Central memory CD8-positive, alpha-beta T cell (primary cell): ENCODE results near the gene MARCOL.

Experiments
- ATAC-seq: fragments of 150-1000 bp; cut with Tn5 transposase; replicated peaks from 2 replicates; pipeline ENCODE4 v1.10.0; 2022; ENCODE audit warnings: mild to moderate bottlenecking, moderate FRiP score, moderate number of reproducible peaks; ENCODE audit not compliant: poor library complexity, severe bottlenecking; ENCODE audit errors: extremely low read depth
- DNase-seq, 2 donors: peaks; one replicate each; pipeline ENCODE4 v3.0.0; 2021; ENCODE audit warnings: low spot score in 2 of 2
- H3K27ac Mint-ChIP-seq: one replicate; pipeline ENCODE4 v1.8.0; 2022; ENCODE audit warnings: low read depth, mild to moderate bottlenecking, moderate library complexity, mixed read lengths
- H3K27me3 Mint-ChIP-seq: one replicate; pipeline ENCODE4 v1.8.0; 2022; ENCODE audit warnings: mixed read lengths
- H3K36me3 Mint-ChIP-seq: one replicate; pipeline ENCODE4 v1.8.0; 2022; ENCODE audit warnings: mild to moderate bottlenecking, moderate library complexity, mixed read lengths; ENCODE audit not compliant: insufficient read depth
- H3K4me1 Mint-ChIP-seq: one replicate; pipeline ENCODE4 v1.8.0; 2022; ENCODE audit warnings: mixed read lengths
- H3K4me3 Mint-ChIP-seq: one replicate; pipeline ENCODE4 v1.8.0; 2022; ENCODE audit warnings: mild to moderate bottlenecking, moderate library complexity, mixed read lengths
- H3K9me3 Mint-ChIP-seq: one replicate; pipeline ENCODE4 v1.8.0; 2022; ENCODE audit warnings: mixed read lengths

Gene MARCOL, protein sequence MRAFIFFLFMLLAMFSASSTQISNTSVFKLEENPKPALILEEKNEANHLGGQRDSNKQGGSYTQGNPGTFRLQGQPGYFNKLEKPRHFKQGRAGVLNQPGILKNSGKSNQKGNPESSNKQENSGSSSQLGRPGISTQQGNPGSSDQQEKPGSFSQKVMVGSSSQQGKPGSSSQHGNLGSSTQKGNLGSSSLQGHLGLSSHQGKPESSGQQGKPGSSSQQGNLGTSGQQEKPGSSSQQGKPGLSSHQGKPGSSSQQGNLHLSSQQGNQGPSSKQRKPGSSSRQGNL

DNA sequence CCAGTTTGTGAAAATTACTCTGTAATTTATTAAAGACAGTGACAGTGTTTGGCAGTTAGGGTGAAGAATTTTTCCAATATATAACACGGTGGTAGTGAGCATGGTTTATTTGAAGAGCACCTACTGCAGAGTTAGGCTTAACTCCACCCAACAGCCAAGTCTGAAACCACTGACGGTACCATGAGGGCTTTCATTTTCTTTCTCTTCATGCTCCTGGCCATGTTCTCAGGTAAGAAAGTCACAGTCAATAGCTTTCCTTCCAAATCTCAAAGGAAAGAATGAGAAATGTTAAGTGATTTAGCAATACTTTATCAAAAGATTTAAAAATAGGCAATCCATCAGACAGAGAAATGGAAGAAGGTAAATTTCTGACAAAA, at the start of gene MARCOL:
Gene MARCOL (plus strand): TSS at position 108 of the 377 bp plus-strand sequence. CDS start 73 bp downstream, at position 181.
- ATAC-seq (no peak), DNase-seq (no peak)
- Mint-ChIP-seq H3K27ac (no peak within 1 kb of the TSS), H3K27me3 (peaks cover 11% of the 10 kb centered on the region), H3K36me3 (no peaks in the 10 kb centered on the region), H3K4me3 (no peak within 1 kb of the TSS), H3K9me3 (no peaks in the 10 kb centered on the region), H3K4me1 (no peaks in the 10 kb centered on the region)

DNA sequence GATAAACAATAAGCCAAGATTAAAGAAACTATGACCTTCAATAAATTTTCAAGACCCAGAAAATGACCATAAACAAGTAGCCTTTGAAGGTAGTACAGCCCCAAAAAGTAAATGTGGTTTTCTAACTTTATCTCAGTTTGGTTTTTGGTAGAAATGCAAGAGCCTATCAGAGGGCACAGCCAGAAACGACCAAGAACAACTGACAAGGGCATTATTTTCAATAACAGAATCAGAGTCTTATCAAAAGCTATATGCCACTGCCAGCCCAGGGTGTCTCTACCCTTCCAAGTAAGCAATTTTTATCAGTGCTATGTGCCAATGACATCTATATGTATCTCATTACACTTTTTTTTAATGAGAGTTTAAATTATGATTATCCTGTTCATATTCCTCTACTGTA, 47.3 kb upstream of the MARCOL start:
- Mint-ChIP-seq H3K4me3 (no peak overlapping the region), H3K9me3 (no peaks in the 10 kb centered on the region), H3K36me3 (no peaks in the 10 kb centered on the region), H3K27ac (no peak overlapping the region), H3K27me3 (peaks cover 11% of the 10 kb centered on the region), H3K4me1 (no peaks in the 10 kb centered on the region)
- DNase-seq (no peak), ATAC-seq (no peak)

DNA sequence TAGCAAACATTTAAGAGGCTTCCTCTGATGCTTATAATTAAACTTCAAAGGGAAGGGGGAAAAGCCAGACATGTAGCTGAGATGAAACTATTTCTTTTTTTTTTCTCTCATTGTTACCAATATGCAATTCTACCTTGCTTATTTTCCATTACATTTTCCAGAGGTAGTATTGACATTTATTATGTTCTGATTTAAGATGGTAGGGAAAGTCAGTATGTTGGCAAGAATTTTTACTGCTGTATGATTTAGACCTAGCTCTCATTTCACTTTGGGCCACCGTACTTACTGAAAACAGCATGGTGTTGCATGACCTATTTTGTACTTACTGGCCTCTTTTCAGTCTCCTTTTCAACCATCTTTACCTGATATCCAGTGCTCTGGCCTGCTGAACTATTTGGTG, 45.1 kb upstream of the MARCOL start:
- Mint-ChIP-seq H3K27me3 (no peaks in the 10 kb centered on the region), H3K36me3 (no peaks in the 10 kb centered on the region), H3K4me1 (no peaks in the 10 kb centered on the region), H3K9me3 (no peaks in the 10 kb centered on the region), H3K27ac (no peak overlapping the region), H3K4me3 (no peak overlapping the region)
- no peak for DNase-seq
- no peak for ATAC-seq

DNA sequence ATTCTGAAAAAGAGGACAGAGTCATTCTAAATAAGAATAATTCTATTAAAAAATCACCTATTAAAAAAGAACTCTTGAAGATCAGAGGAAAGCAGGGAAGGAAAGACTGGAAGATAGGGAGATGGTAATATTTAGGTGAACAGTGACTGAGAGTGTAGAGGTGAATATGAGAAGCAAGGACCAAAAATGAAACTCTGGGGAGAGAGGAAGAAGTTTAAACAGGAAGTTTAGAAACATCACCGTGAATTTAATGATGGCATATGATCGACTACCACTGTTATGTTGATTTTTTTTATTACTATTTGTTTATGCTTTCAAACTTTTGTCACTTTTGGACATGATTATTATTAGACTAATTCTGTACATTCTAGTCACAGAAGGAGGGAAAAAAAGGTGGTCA, 37.2 kb upstream of the MARCOL start:
- H3K4me1 Mint-ChIP-seq, result no peaks in the 10 kb centered on the region
- H3K36me3 Mint-ChIP-seq, result no peaks in the 10 kb centered on the region
- H3K27ac Mint-ChIP-seq, result no peak overlapping the region
- no peaks in the 10 kb centered on the region for H3K27me3 Mint-ChIP-seq
- ATAC-seq (no peak), DNase-seq (no peak)
- no peak overlapping the region for H3K4me3 Mint-ChIP-seq
- H3K9me3 Mint-ChIP-seq, result no peaks in the 10 kb centered on the region

DNA sequence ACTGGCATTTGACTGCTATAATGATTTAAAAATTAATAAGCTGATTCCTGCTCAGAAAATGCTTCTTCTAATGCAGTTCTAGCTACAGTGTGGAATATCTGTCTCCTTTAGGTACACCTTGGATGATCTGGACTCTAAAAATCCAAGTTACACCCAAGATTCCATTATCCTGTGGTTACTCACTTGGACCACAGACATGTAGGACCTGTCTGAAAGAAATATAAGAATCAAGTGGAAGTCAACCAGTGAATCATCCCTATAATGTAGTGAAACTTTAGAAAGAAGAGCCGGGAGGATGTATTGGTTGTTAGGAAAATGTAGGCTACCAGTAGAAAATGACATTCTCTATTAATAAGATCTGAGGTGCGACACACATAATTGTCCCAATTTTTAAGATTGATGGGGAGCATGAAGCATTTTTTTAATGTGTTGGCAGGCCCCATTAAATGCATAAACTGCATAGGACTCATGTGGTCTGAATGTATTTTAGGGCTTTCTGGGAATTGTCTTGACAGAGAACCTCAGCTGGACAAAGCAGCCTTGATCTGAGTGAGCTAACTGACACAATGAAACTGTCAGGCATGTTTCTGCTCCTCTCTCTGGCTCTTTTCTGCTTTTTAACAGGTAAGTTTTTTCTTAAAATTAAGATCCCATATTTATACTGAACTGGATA, 35.7 kb upstream of the MARCOL start, which contains the start of gene SPINK6:
Gene SPINK6 (plus strand): TSS at position 512 of the 673 bp plus-strand sequence. CDS start 55 bp downstream, at position 567.
- no peak for ATAC-seq
- no peak for DNase-seq
- no peak within 1 kb of the TSS for H3K27ac Mint-ChIP-seq

DNA sequence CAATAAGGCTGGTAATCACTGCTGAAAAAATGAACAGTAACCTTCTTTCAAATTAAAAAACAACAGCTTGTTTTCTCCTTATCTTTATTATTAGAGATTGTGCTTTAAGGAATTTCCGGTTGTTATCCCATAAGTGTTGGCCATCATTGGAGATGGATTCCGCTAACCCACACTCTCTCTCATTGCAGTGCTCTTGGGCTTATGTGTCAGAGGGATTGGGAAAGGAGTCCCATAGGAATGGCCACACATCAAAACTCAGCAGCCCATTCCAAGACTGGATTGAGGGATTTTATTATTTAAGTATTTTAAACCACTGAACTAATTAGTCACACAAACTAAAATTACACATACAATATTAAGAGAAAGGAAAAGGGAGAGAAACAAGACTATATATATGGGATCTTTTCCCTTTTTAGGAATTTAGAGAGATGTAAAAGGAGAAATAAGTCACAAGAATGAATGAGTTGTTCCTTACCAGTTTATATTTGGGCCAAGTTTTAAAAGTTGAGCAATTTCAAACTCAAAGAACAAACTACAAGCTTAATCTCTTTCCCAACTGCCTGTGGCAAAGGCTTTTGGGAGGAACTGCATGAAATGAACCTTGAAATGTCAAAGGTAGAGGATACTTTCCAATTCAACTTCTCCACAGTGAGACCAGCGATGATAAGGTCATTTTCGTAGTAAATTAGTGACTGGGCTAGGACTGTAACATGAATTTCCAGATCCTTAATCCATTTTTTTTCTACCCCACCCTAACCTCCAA, 33.1 kb upstream of the MARCOL start:
- DNase-seq (no peak), ATAC-seq (no peak)
- Mint-ChIP-seq H3K27me3 (peaks cover 9% of the 10 kb centered on the region), H3K27ac (no peak overlapping the region), H3K4me1 (no peaks in the 10 kb centered on the region), H3K4me3 (no peak overlapping the region), H3K36me3 (no peaks in the 10 kb centered on the region), H3K9me3 (no peaks in the 10 kb centered on the region)

More for the DNA sequence above, 35.7 kb upstream of the MARCOL start, which contains the start of gene SPINK6:
- Mint-ChIP-seq H3K4me3 (no peak within 1 kb of the TSS), H3K27me3 (peaks cover 9% of the 10 kb centered on the region), H3K9me3 (no peaks in the 10 kb centered on the region), H3K4me1 (no peaks in the 10 kb centered on the region), H3K36me3 (no peaks in the 10 kb centered on the region)

DNA sequence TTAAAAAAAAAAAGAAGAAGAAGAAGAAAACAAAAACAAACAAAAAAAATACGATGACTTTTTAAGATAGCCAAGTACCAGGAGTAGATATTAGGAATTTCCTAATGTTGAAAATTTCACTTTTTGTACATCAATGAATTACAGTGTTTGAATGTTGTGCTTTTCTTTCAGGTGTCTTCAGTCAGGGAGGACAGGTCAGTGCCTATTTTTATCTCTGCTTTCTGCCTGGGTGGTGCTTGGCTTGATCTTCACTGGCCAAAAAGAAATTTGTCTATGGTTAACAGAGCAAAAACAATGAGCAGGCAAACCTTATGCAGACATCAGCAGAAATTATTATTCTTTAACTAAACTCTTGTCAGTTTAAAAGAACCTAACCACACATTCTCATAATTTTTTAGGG, 32.5 kb upstream of the MARCOL start:
- Mint-ChIP-seq H3K4me3 (no peak overlapping the region), H3K36me3 (no peaks in the 10 kb centered on the region), H3K27ac (no peak overlapping the region), H3K4me1 (no peaks in the 10 kb centered on the region), H3K27me3 (peaks cover 9% of the 10 kb centered on the region), H3K9me3 (no peaks in the 10 kb centered on the region)
- no peak for DNase-seq
- no peak for ATAC-seq

DNA sequence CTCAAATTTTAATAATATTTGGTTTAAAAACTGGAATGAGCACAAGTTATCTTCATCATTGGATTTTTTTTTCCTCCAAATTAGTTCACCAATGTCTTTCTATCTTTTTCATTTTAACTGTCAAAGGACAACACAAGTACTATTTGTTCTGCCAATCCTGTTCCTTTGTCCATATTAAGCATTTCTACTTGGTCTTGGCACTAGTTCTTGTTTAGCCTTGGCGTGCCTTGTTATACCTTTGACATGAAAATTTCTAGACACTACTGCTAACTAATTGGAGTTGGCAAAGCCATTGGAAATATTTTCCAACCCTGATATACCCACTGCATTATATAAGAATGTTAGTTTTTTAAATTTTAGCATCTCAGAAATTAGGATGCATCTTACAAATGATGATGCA, 31.7 kb upstream of the MARCOL start:
- no peak overlapping the region for H3K4me3 Mint-ChIP-seq
- no peaks in the 10 kb centered on the region for H3K36me3 Mint-ChIP-seq
- no peaks in the 10 kb centered on the region for H3K9me3 Mint-ChIP-seq
- no peaks in the 10 kb centered on the region for H3K4me1 Mint-ChIP-seq
- DNase-seq (no peak), ATAC-seq (no peak)
- H3K27me3 Mint-ChIP-seq, result peaks cover 9% of the 10 kb centered on the region
- H3K27ac Mint-ChIP-seq, result no peak overlapping the region

DNA sequence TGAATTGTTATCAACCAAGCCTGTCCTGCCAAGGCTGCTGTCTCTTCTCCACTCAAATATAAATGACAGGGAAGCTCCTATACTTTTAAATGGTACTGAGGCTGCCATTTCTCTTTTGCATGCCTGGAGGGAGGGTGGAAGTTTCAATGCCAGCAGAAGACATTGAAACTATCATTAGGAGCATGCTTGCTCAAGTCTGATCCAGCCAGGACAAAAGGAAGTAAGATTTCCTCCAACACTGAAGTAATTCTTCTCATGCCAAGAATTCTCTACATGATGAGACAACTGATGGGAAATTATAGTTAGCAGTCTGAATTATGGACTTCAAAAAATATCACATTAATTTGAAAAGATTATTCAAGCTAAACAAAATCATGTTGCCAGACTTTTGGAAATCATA, 30.1 kb upstream of the MARCOL start:
- H3K27me3 Mint-ChIP-seq, result peaks cover 9% of the 10 kb centered on the region
- ATAC-seq, result no peak
- DNase-seq, result no peak
- H3K27ac Mint-ChIP-seq, result no peak overlapping the region
- H3K9me3 Mint-ChIP-seq, result no peaks in the 10 kb centered on the region
- no peaks in the 10 kb centered on the region for H3K36me3 Mint-ChIP-seq
- H3K4me1 Mint-ChIP-seq, result no peaks in the 10 kb centered on the region
- no peak overlapping the region for H3K4me3 Mint-ChIP-seq

DNA sequence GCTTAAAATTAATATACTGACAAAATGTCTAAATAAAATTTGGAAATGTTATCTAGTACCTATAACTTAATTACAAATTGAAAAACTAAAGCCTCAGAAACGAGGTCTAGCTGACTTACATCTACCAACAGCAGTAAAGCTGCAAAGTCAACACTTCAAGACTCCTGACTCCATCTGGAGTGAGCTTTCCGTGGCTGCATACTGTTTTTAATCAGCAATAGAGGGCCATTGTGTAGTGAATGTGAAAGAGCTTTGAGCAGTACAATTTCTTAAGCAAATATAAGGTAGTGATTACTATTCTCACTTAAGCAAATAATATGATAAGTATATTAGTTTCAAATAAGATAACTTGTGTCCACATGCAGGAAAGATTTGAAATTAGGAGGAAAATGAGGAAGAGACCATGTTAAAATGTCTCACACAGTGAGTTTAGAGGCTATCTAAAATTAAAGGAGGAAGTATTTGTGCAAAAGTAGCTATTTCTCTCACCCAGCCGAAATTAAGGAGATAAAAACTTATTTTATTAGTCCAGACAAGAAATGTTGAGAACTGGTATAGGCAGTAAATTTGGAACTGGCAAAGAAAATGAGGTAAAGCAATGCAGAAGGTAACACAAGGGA, 29.1 kb upstream of the MARCOL start:
- no peak overlapping the region for H3K4me3 Mint-ChIP-seq
- H3K27ac Mint-ChIP-seq, result no peak overlapping the region
- H3K4me1 Mint-ChIP-seq, result no peaks in the 10 kb centered on the region
- no peaks in the 10 kb centered on the region for H3K36me3 Mint-ChIP-seq
- H3K9me3 Mint-ChIP-seq, result no peaks in the 10 kb centered on the region
- ATAC-seq (no peak), DNase-seq (no peak)
- peaks cover 9% of the 10 kb centered on the region for H3K27me3 Mint-ChIP-seq

DNA sequence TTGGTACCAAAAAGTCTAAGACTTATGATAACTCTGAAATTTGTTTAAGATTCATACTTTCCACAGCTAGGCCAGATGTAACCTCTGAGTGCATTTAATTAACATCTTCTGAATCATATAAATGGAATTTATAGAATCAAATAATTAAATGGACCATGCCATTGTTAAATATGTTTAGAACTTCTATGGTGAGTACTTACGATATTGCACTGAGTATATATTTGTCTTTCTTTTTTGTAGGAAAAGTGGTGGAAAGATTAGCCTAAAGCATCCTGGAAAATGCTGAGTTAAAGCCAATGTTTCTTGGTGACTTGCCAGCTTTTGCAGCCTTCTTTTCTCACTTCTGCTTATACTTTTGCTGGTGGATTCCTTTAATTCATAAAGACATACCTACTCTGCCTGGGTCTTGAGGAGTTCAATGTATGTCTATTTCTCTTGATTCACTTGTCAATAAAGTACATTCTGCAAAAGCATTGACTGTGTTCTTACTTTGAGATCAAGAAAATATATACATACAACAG, 23.6 kb upstream of the MARCOL start:
- ATAC-seq (no peak), DNase-seq (no peak)
- no peaks in the 10 kb centered on the region for H3K9me3 Mint-ChIP-seq
- H3K4me1 Mint-ChIP-seq, result no peaks in the 10 kb centered on the region
- no peak overlapping the region for H3K27ac Mint-ChIP-seq
- no peaks in the 10 kb centered on the region for H3K27me3 Mint-ChIP-seq
- no peak overlapping the region for H3K4me3 Mint-ChIP-seq
- no peaks in the 10 kb centered on the region for H3K36me3 Mint-ChIP-seq

DNA sequence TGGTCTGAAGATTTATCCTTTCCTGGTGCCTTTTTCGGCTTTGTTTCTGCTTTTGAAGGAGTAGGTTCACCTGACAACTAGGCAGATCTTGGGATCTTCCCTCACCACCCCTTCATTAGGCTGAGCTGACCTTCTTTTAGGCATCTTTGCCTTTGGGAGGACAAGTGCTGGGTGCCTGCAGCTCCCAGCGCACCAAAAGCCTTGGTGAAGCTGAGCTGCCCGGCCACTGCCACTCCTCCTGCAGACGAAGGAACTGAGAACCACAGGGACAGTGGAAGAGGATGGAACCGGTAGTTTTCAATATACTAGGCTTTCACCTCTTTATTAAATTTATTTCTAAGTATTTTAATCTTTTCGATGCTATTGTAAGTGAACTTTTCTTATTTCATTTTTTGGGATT, 16.8 kb upstream of the MARCOL start:
- H3K36me3 Mint-ChIP-seq, result no peaks in the 10 kb centered on the region
- H3K4me3 Mint-ChIP-seq, result no peak overlapping the region
- H3K27me3 Mint-ChIP-seq, result peaks cover 33% of the 10 kb centered on the region

More for the DNA sequence above, 16.8 kb upstream of the MARCOL start:
- no peaks in the 10 kb centered on the region for H3K4me1 Mint-ChIP-seq
- no peaks in the 10 kb centered on the region for H3K9me3 Mint-ChIP-seq
- ATAC-seq (no peak), DNase-seq (no peak)
- no peak overlapping the region for H3K27ac Mint-ChIP-seq
